ENCODE results near the gene TRIM9.

DNA sequence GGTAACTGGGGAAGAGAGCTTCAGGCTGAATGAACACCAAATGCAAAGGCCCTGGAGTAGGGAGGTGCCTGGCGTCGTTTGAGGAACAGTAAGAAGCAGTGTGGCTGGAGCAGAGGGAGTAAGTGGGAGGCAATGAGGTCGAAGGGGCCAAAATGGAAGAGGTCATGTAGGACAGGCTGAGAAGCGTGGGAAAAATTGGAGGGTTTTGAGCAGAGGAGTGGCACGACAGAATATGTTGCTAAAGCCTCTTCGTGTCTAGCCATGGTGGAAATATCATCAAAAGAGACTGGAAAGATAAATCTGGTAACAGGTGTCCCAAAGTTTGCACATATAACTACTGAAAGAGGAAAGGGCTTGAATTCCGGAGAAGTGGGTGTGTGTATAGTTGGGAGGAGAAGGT is 1.9 kb downstream of the TRIM9 start:
- TF ChIP-seq, protein P1, sequence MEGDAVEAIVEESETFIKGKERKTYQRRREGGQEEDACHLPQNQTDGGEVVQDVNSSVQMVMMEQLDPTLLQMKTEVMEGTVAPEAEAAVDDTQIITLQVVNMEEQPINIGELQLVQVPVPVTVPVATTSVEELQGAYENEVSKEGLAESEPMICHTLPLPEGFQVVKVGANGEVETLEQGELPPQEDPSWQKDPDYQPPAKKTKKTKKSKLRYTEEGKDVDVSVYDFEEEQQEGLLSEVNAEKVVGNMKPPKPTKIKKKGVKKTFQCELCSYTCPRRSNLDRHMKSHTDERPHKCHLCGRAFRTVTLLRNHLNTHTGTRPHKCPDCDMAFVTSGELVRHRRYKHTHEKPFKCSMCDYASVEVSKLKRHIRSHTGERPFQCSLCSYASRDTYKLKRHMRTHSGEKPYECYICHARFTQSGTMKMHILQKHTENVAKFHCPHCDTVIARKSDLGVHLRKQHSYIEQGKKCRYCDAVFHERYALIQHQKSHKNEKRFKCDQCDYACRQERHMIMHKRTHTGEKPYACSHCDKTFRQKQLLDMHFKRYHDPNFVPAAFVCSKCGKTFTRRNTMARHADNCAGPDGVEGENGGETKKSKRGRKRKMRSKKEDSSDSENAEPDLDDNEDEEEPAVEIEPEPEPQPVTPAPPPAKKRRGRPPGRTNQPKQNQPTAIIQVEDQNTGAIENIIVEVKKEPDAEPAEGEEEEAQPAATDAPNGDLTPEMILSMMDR (conservative IDR thresholded peaks at IDR 0.05) = no peak
- no peak for TF ChIP-seq ZFX (IDR thresholded peaks at IDR 0.05)
